ENCODE data around the gene MAGEA9B. TPM values are rescaled to one million over a fixed set of nuclear protein-coding genes. Genes with fewer than 3 reads are reported as not detected.
"Not testable (repeated sequence)": the region's sequence is repeated elsewhere in the genome, so short reads cannot be mapped to it uniquely, and the experiment has no call there.

The MAGEA9B gene
- total RNA-seq, 1 experiment from 2014 or later, result not detected

- ChIA-PET POLR2A (no interaction called here), CTCF (no interaction called here)
- Histone ChIP-seq H3K36me3 (ENCODE audit: control insufficient read depth, insufficient read depth, low read length) (no peaks in the 10 kb centered on the region), H3K9me3 (no peaks in the 10 kb centered on the region), H3K4me1 (peaks cover 13% of the 10 kb centered on the region; the same call in 1 of the 2 replicates), H3K27me3 (replicated peaks; ENCODE audit: control insufficient read depth, insufficient read depth, low read length) (no peaks in the 10 kb centered on the region), H3K4me3 (ENCODE audit: low read depth, low read length) (no peak overlapping the region)
- H3K4me1 Mint-ChIP-seq (ENCODE audit: low read depth, unreplicated experiment), result peaks cover 23% of the 10 kb centered on the region
- no peaks in the 10 kb centered on the region for H3K9me3 Mint-ChIP-seq (ENCODE audit: unreplicated experiment)
- no peak for DNase-seq
- no TSS peak for BruUV-seq (replicated peaks)
- H3K4me3 Mint-ChIP-seq (ENCODE audit: unreplicated experiment), result no peak overlapping the region
- H3K27me3 Mint-ChIP-seq (ENCODE audit: insufficient read depth, unreplicated experiment), result no peaks in the 10 kb centered on the region
- intact Hi-C loops (cut with micrococcal nuclease; ENCODE audit: unreplicated experiment), result no loop called here
- no peak overlapping the region for H3K27ac Mint-ChIP-seq (ENCODE audit: unreplicated experiment)
- TF ChIP-seq CTCF (IDR thresholded peaks at IDR 0.05; ENCODE audit: insufficient read depth in 1 of 2, low read depth in 1 of 2, low read length in 1 of 2, severe bottlenecking in 1 of 2, unreplicated experiment in 1 of 2), result no peak
- no peaks in the 10 kb centered on the region for H3K36me3 Mint-ChIP-seq (ENCODE audit: insufficient read depth, unreplicated experiment)
Measured at GRCh38 chrX:149628280-149628679, 41.0 kb upstream of the MAGEA9B start.

- H3K9me3 ChIP-seq; H3K27me3 ChIP-seq (replicated peaks; ENCODE audit: control insufficient read depth, insufficient read depth, low read length); CTCF ChIA-PET; H3K36me3 Mint-ChIP-seq (ENCODE audit: insufficient read depth, unreplicated experiment); H3K4me3 Mint-ChIP-seq (ENCODE audit: unreplicated experiment); H3K27me3 Mint-ChIP-seq (ENCODE audit: insufficient read depth, unreplicated experiment); H3K36me3 ChIP-seq (ENCODE audit: control insufficient read depth, insufficient read depth, low read length); H3K27ac Mint-ChIP-seq (ENCODE audit: unreplicated experiment); POLR2A ChIA-PET; H3K9me3 Mint-ChIP-seq (ENCODE audit: unreplicated experiment); H3K4me3 ChIP-seq (ENCODE audit: low read depth, low read length); BruUV-seq (replicated peaks); intact Hi-C loops (cut with micrococcal nuclease; ENCODE audit: unreplicated experiment): not testable (repeated sequence)
- DNase-seq, result peak; percentile 9 to 41
- peaks cover 23% of the 10 kb centered on the region for H3K4me1 Mint-ChIP-seq (ENCODE audit: low read depth, unreplicated experiment)
- H3K4me1 ChIP-seq, result peaks cover 13% of the 10 kb centered on the region; the same call in 1 of the 2 replicates
Measured at GRCh38 chrX:149626829-149627228, 39.6 kb upstream of the MAGEA9B start.

GRCh38 chrX:149619662-149620061, 32.4 kb upstream of the MAGEA9B start:
- not testable (repeated sequence) for H3K27me3 Mint-ChIP-seq (ENCODE audit: insufficient read depth, unreplicated experiment); H3K9me3 ChIP-seq; DNase-seq

GRCh38 chrX:149618871-149619270, 31.6 kb upstream of the MAGEA9B start:
- H3K36me3 ChIP-seq (ENCODE audit: control insufficient read depth, insufficient read depth, low read length), result no peaks in the 10 kb centered on the region
- Mint-ChIP-seq H3K36me3 (ENCODE audit: insufficient read depth, unreplicated experiment) (no peaks in the 10 kb centered on the region), H3K4me1 (ENCODE audit: low read depth, unreplicated experiment) (no peaks in the 10 kb centered on the region), H3K4me3 (ENCODE audit: unreplicated experiment) (no peak overlapping the region), H3K27me3 (ENCODE audit: insufficient read depth, unreplicated experiment) (no peaks in the 10 kb centered on the region), H3K27ac (ENCODE audit: unreplicated experiment) (no peak overlapping the region), H3K9me3 (ENCODE audit: unreplicated experiment) (no peaks in the 10 kb centered on the region)
- no peak for TF ChIP-seq CTCF (IDR thresholded peaks at IDR 0.05; ENCODE audit: insufficient read depth in 1 of 2, low read depth in 1 of 2, low read length in 1 of 2, severe bottlenecking in 1 of 2, unreplicated experiment in 1 of 2)
- ChIA-PET POLR2A (no interaction called here), CTCF (no interaction called here)
- no TSS peak for BruUV-seq (replicated peaks)
- DNase-seq, result no peak
- no peaks in the 10 kb centered on the region for H3K4me1 ChIP-seq
- intact Hi-C loops (cut with micrococcal nuclease; ENCODE audit: unreplicated experiment), result no loop called here
- no peaks in the 10 kb centered on the region for H3K27me3 ChIP-seq (replicated peaks; ENCODE audit: control insufficient read depth, insufficient read depth, low read length)
- no peak overlapping the region for H3K4me3 ChIP-seq (ENCODE audit: low read depth, low read length)
- H3K9me3 ChIP-seq, result no peaks in the 10 kb centered on the region

More at GRCh38 chrX:149619662-149620061, 32.4 kb upstream of the MAGEA9B start:
- H3K36me3 ChIP-seq (ENCODE audit: control insufficient read depth, insufficient read depth, low read length); H3K4me3 ChIP-seq (ENCODE audit: low read depth, low read length); H3K36me3 Mint-ChIP-seq (ENCODE audit: insufficient read depth, unreplicated experiment); BruUV-seq (replicated peaks); H3K9me3 Mint-ChIP-seq (ENCODE audit: unreplicated experiment); intact Hi-C loops (cut with micrococcal nuclease; ENCODE audit: unreplicated experiment); H3K4me1 ChIP-seq; H3K4me1 Mint-ChIP-seq (ENCODE audit: low read depth, unreplicated experiment); H3K27ac Mint-ChIP-seq (ENCODE audit: unreplicated experiment); H3K4me3 Mint-ChIP-seq (ENCODE audit: unreplicated experiment); CTCF ChIA-PET; H3K27me3 ChIP-seq (replicated peaks; ENCODE audit: control insufficient read depth, insufficient read depth, low read length); POLR2A ChIA-PET: not testable (repeated sequence)

Data from Caco-2 (cell line).